CD8-positive, alpha-beta memory T cell (primary cell): ENCODE results near the gene PLPPR1. TPM values are rescaled to one million over a fixed set of nuclear protein-coding genes. Genes with fewer than 3 reads are reported as not detected.

Experiments used
- CTCF ChIA-PET: fragments of 350-600 bp; sonication (Branson Sonifier 250); formaldehyde crosslinking; loops from one replicate; lab custom pipeline; 2021; ENCODE audit warnings: antibody characterized with exemption; lab: Charles Lee
- POLR2A ChIA-PET: fragments of 350-600 bp; sonication (Branson Sonifier 250); formaldehyde crosslinking; loops from one replicate; lab custom pipeline; 2021; ENCODE audit warnings: antibody characterized with exemption; lab: Charles Lee
- DNase-seq, 5 donors: peaks; one replicate each; pipeline versions ENCODE4 v3.0.0 to v3.0.0-alpha.2; 2020 to 2022; ENCODE audit warnings: mixed read lengths in 1 of 5
- H3K27ac ChIP-seq: one replicate; pipeline ENCODE4 v1.7.0; 2013; ENCODE audit warnings: low read depth, mild to moderate bottlenecking, low read length, moderate library complexity
- H3K27me3 ChIP-seq: 2 replicates; pipeline ENCODE4 v1.7.0; 2013; ENCODE audit warnings: low read length, mild to moderate bottlenecking; ENCODE audit not compliant: insufficient read depth, poor library complexity, severe bottlenecking
- H3K36me3 ChIP-seq: 2 replicates; pipeline ENCODE4 v1.7.0; 2013; ENCODE audit warnings: mild to moderate bottlenecking, low read length, moderate library complexity; ENCODE audit not compliant: insufficient read depth
- H3K4me1 ChIP-seq: 2 replicates; pipeline ENCODE4 v1.7.0; 2013; ENCODE audit warnings: mild to moderate bottlenecking, low read length, moderate library complexity; ENCODE audit not compliant: insufficient read depth
- H3K4me3 ChIP-seq: 2 replicates; pipeline ENCODE4 v1.7.0; 2013; ENCODE audit warnings: mild to moderate bottlenecking, low read length
- H3K9me3 ChIP-seq: 2 replicates; pipeline ENCODE4 v1.7.0; 2013; ENCODE audit warnings: mild to moderate bottlenecking, low read length
- H3K27ac Mint-ChIP-seq, 8 donors: one replicate each; pipeline ENCODE4 v1.8.0; 2020 to 2021; ENCODE audit warnings: mixed read lengths in 8 of 8, mild to moderate bottlenecking in 6 of 8, inconsistent platforms in 3 of 8, moderate library complexity in 3 of 8
- H3K27me3 Mint-ChIP-seq, 2 donors: one replicate each; pipeline ENCODE4 v1.8.0; 2020 to 2021; ENCODE audit warnings: mixed read lengths in 2 of 2, mild to moderate bottlenecking in 1 of 2, moderate library complexity in 1 of 2
- H3K36me3 Mint-ChIP-seq, 3 donors: one replicate each; pipeline ENCODE4 v1.8.0; 2020 to 2021; ENCODE audit warnings: mixed read lengths in 3 of 3, inconsistent platforms in 1 of 3, mild to moderate bottlenecking in 1 of 3
- H3K4me1 Mint-ChIP-seq, 3 donors: one replicate each; pipeline ENCODE4 v1.8.0; 2020 to 2021; ENCODE audit warnings: mixed read lengths in 3 of 3, inconsistent platforms in 1 of 3, mild to moderate bottlenecking in 1 of 3
- H3K4me3 Mint-ChIP-seq, 7 donors: one replicate each; pipeline ENCODE4 v1.8.0; 2020 to 2021; ENCODE audit warnings: mixed read lengths in 7 of 7, mild to moderate bottlenecking in 6 of 7, moderate library complexity in 4 of 7, inconsistent platforms in 2 of 7
- H3K9me3 Mint-ChIP-seq, 5 donors: one replicate each; pipeline ENCODE4 v1.8.0; 2020 to 2022; ENCODE audit warnings: mixed read lengths in 5 of 5, mild to moderate bottlenecking in 3 of 5, moderate library complexity in 2 of 5, inconsistent platforms in 1 of 5
- polyA plus RNA-seq: library from polyadenylated mRNA; unstranded; fragments of 300-500 nt; fragmentation: Illumina TruSeq; gene quantifications from one replicate; pipeline ENCODE4 v1.2.3, GENCODE V29; 2021
- total RNA-seq, 2 experiments: library from RNA; stranded (reverse); gene quantifications; one replicate each; pipeline ENCODE4 v1.2.3, GENCODE V29; 2021

Gene PLPPR1
- total and polyA plus RNA-seq, 3 experiments from 2014 or later = not detected

DNA sequence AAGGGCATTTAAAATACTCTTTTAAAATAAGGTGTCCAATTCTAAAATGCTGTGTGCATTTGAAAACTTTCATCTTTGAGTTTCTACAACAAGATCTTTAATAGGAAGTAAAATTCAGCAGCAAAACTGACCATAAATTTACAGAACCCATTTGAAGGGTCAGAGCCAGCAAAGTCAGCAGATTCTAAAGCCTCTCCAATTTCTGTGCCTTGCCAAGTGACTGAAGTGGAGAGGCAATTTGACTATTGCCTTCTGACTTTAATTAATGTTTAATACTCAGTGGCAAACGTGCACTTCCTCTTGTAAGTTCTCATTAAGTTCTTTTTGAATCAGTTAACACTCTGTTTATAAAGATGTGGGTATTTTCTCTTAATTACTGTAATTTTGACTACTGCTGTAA, 201.1 kb downstream of the PLPPR1 start:
- Mint-ChIP-seq H3K4me1 (no peaks in the 10 kb centered on the region), H3K36me3 (no peaks in the 10 kb centered on the region), H3K9me3 (peaks cover 0 to 3% (median 0%) of the 10 kb centered on the region in 5 donors), H3K4me3 (no peak overlapping the region), H3K27ac (no peak overlapping the region), H3K27me3 (no peaks in the 10 kb centered on the region)
- Histone ChIP-seq H3K4me1 (no peaks in the 10 kb centered on the region), H3K36me3 (no peaks in the 10 kb centered on the region), H3K4me3 (no peak overlapping the region), H3K27me3 (no peaks in the 10 kb centered on the region), H3K9me3 (no peaks in the 10 kb centered on the region), H3K27ac (no peak overlapping the region)
- ChIA-PET POLR2A (no interaction called here), CTCF (no interaction called here)
- no peak for DNase-seq

DNA sequence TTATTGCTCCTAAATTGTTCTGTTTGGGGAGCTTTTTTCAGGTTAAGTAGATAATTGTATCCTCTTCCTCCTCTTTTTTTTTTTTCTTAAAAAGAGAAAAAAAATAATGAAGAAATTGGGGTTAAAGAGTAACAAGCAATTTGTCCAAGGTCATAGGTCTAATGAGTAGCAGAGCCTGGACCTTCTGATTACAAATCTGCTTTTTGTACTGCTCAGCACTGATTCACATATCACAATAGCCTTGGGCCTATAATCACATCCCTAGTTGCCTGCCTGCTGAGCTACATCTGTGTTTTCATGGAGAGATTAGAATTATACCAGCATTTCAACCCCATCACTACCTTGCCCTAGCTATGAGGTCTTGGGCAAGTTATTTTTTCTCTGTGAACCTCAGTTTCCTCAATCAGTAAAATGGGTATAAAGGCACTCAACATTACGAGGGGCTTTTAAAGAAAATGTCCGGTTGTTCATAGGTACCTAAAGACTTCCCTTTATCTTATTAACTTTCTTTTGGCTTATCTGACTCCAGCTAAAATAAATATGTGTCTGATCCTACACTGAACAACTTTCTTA, 204.0 kb downstream of the PLPPR1 start:
- no peak overlapping the region for H3K27ac Mint-ChIP-seq
- no peaks in the 10 kb centered on the region for H3K36me3 Mint-ChIP-seq
- H3K4me1 ChIP-seq = no peaks in the 10 kb centered on the region
- H3K36me3 ChIP-seq = no peaks in the 10 kb centered on the region
- H3K4me1 Mint-ChIP-seq = no peaks in the 10 kb centered on the region
- H3K4me3 ChIP-seq = no peak overlapping the region
- ChIA-PET POLR2A (no interaction called here), CTCF (no interaction called here)
- no peak for DNase-seq
- no peaks in the 10 kb centered on the region for H3K9me3 ChIP-seq
- no peaks in the 10 kb centered on the region for H3K27me3 ChIP-seq
- no peak overlapping the region for H3K4me3 Mint-ChIP-seq
- peaks cover 0 to 5% (median 0%) of the 10 kb centered on the region in 5 donors for H3K9me3 Mint-ChIP-seq
- H3K27ac ChIP-seq = no peak overlapping the region
- no peaks in the 10 kb centered on the region for H3K27me3 Mint-ChIP-seq

DNA sequence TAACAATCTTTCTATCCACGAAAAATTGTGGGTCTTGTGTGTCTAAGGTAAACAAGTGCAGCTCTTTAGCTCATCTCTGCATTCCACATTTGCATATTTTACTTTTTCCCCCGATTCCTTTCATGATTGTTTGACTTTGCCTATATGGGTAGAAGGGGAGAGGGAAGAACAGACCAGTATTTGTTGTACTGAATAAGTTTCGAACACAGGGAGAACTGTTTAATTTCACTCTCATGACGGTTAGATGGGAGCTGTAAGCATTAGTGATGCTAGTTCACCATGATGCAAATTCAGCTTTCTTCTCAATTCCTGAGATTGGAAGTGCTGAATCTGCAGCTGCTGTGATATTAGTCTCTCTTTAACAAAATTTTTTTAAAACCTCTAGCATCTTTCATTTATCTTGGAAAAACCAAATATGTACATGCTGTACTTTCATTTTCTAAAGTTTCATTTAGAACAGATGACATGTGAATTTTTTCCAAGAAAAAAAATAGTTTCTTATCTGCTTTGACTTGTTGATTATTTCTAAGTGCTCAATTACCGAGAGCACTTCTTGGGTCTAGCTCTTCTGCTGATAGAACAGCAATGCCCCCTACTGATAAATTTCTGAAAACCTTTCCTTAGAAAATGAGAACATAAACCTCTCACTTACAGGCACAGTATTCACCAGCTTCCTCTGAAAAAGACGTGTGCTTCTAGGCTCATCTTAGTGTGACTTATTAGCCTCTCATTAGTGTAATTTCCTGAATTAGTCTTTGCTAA, 206.8 kb downstream of the PLPPR1 start:
- CTCF ChIA-PET = no interaction called here

DNA sequence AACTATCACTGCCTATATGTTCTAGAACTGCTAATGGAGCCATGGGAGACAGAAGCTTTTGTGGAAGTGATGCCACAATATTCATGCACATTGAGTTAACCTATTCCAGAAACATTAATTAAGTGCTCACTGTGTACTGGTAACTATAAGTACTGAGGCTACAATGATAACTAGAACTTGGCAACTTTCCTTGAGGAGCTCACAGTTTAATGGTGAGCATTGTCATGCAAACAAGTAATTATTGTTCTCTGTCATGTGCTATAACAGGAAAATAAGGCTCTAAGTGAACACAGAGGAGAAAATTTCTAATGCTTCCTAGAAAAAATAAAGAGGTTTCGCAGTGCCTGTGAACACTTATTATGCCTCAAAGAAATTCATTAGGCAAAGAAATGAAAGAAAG, 214.1 kb downstream of the PLPPR1 start:
- Histone ChIP-seq H3K27me3 (no peaks in the 10 kb centered on the region), H3K4me3 (no peak overlapping the region), H3K36me3 (no peaks in the 10 kb centered on the region), H3K9me3 (no peaks in the 10 kb centered on the region), H3K27ac (no peak overlapping the region), H3K4me1 (no peaks in the 10 kb centered on the region)
- no peak for DNase-seq
- Mint-ChIP-seq H3K27ac (no peak overlapping the region), H3K36me3 (no peaks in the 10 kb centered on the region), H3K4me1 (no peaks in the 10 kb centered on the region), H3K4me3 (no peak overlapping the region), H3K9me3 (peaks cover 0 to 1% (median 0%) of the 10 kb centered on the region in 5 donors), H3K27me3 (no peaks in the 10 kb centered on the region)
- ChIA-PET CTCF (no interaction called here), POLR2A (no interaction called here)

More for the DNA sequence above, 206.8 kb downstream of the PLPPR1 start:
- DNase-seq = no peak
- Mint-ChIP-seq H3K9me3 (peaks cover 0 to 2% (median 0%) of the 10 kb centered on the region in 5 donors), H3K27ac (no peak overlapping the region), H3K4me3 (no peak overlapping the region), H3K4me1 (no peaks in the 10 kb centered on the region), H3K27me3 (no peaks in the 10 kb centered on the region), H3K36me3 (no peaks in the 10 kb centered on the region)
- no peaks in the 10 kb centered on the region for H3K9me3 ChIP-seq
- no peaks in the 10 kb centered on the region for H3K27me3 ChIP-seq
- H3K4me1 ChIP-seq = no peaks in the 10 kb centered on the region
- H3K27ac ChIP-seq = no peak overlapping the region
- POLR2A ChIA-PET = no interaction called here
- H3K4me3 ChIP-seq = no peak overlapping the region
- no peaks in the 10 kb centered on the region for H3K36me3 ChIP-seq

DNA sequence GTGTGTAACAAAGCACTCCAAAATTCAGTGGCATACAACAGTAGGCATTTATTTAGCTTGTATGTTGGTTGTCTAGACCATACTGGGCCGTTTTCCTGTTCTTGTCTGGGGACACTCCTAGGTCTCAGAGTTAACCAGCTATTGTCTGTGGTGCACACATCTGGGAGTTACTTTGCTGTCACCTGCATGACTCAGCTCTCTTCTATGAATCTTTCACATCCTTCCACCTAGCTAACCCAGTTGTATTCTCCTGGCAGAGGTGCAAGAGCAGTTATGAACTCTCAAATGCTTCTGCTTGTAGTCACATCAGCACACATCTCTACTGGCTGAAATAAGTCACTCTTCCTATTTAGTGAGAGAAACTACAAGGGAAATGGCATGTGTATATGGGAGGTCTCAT, 218.2 kb downstream of the PLPPR1 start:
- H3K27me3 Mint-ChIP-seq = no peaks in the 10 kb centered on the region
- Histone ChIP-seq H3K4me3 (no peak overlapping the region), H3K36me3 (no peaks in the 10 kb centered on the region), H3K9me3 (no peaks in the 10 kb centered on the region), H3K27me3 (no peaks in the 10 kb centered on the region), H3K27ac (no peak overlapping the region), H3K4me1 (no peaks in the 10 kb centered on the region)
- no peaks in the 10 kb centered on the region for H3K36me3 Mint-ChIP-seq
- H3K9me3 Mint-ChIP-seq = peaks cover 0 to 1% (median 0%) of the 10 kb centered on the region in 5 donors
- ChIA-PET POLR2A (no interaction called here), CTCF (no interaction called here)
- H3K27ac Mint-ChIP-seq = no peak overlapping the region
- no peaks in the 10 kb centered on the region for H3K4me1 Mint-ChIP-seq
- no peak for DNase-seq
- H3K4me3 Mint-ChIP-seq = no peak overlapping the region

DNA sequence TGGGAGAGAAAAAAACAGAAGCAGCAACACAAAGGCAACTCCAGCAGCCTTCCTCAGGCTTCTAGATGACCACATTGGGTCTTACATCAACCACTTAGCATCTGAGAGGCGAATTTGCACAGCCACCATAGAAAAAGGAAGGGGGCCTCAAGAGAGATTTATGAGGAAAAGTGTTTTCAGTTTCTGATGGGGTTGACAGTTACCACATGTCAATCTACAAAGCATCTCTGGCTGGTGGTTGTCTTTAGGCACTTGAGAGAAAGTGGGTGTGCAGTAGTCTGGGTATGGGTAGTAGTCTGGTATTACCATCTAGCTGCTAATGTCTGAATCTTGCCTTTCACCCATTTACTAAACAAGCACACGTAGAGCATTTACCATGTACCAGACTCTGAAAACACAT, 218.8 kb downstream of the PLPPR1 start:
- H3K9me3 ChIP-seq = no peaks in the 10 kb centered on the region
- H3K27ac Mint-ChIP-seq = no peak overlapping the region
- DNase-seq = no peak
- peaks cover 0 to 1% (median 0%) of the 10 kb centered on the region in 5 donors for H3K9me3 Mint-ChIP-seq
- no peak overlapping the region for H3K27ac ChIP-seq
- no peak overlapping the region for H3K4me3 ChIP-seq
- no peaks in the 10 kb centered on the region for H3K4me1 ChIP-seq
- no peaks in the 10 kb centered on the region for H3K27me3 ChIP-seq
- H3K36me3 ChIP-seq = no peaks in the 10 kb centered on the region
- CTCF ChIA-PET = no interaction called here
- H3K36me3 Mint-ChIP-seq = no peaks in the 10 kb centered on the region
- H3K27me3 Mint-ChIP-seq = no peaks in the 10 kb centered on the region
- H3K4me3 Mint-ChIP-seq = no peak overlapping the region
- H3K4me1 Mint-ChIP-seq = no peaks in the 10 kb centered on the region
- POLR2A ChIA-PET = no interaction called here

DNA sequence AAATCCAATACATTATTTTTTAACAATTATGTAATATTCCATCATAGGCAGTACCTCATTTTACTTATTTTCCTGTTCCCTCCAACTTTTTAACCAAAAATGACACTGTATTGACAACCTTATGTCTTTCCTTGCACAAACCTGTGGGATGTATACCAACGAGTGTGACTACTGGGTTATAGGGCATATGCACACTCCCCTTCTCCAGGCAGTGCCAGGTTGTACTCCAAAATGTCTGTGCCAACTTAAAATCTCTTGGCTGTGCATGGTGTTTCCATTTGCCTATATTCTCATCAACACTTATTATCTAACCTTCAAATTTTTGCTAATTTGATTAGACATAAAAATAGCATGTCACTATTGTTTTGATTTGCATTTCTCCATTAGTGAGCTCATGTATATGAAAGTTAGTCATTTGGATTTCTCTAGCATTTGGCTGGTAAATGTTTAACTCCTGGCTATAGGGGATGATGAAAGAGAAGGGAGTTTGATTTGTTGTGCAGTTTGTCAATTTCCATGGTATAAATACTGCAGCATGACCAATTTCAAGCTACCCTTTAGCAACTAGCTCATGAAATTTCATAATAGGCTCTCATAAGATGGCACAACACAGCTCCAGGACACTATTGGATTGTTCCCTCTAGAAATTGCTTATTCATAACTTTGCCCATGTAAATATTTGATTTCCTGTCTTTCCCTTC, 226.4 kb downstream of the PLPPR1 start:
- Histone ChIP-seq H3K27ac (no peak overlapping the region), H3K4me1 (no peaks in the 10 kb centered on the region), H3K27me3 (no peaks in the 10 kb centered on the region), H3K4me3 (no peak overlapping the region), H3K9me3 (no peaks in the 10 kb centered on the region), H3K36me3 (no peaks in the 10 kb centered on the region)
- ChIA-PET POLR2A (no interaction called here), CTCF (no interaction called here)
- no peak for DNase-seq
- no peak overlapping the region for H3K4me3 Mint-ChIP-seq
- no peaks in the 10 kb centered on the region for H3K36me3 Mint-ChIP-seq
- no peaks in the 10 kb centered on the region for H3K4me1 Mint-ChIP-seq
- H3K27ac Mint-ChIP-seq = no peak overlapping the region
- H3K27me3 Mint-ChIP-seq = no peaks in the 10 kb centered on the region
- peaks cover 0 to 3% (median 0%) of the 10 kb centered on the region in 5 donors for H3K9me3 Mint-ChIP-seq

DNA sequence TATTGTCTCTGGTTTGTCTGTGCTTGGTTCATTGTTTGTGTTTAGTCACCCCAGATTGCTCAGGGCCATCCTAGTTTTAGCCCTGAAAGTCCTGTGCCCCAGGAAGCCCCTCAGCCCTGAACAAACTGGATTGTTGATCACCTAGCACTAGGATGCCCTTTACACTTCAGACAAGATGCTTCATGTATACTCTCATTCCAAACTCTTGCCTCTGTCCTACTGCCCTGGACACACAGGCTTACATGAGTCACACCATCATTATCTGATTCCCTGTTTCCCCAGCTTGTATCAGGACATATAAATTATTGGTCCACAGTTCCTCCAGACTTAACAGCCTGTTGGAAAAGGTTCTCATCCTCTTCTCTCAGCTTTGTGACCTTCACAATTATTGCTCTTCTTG, 236.2 kb downstream of the PLPPR1 start:
- Mint-ChIP-seq H3K4me3 (no peak overlapping the region), H3K27ac (no peak overlapping the region), H3K36me3 (no peaks in the 10 kb centered on the region), H3K27me3 (peaks cover 0 to 5% of the 10 kb centered on the region in 2 donors), H3K4me1 (no peaks in the 10 kb centered on the region), H3K9me3 (peaks cover 0 to 5% (median 2%) of the 10 kb centered on the region in 5 donors)
- Histone ChIP-seq H3K9me3 (no peaks in the 10 kb centered on the region), H3K36me3 (no peaks in the 10 kb centered on the region), H3K4me3 (no peak overlapping the region), H3K4me1 (no peaks in the 10 kb centered on the region), H3K27ac (no peak overlapping the region), H3K27me3 (no peaks in the 10 kb centered on the region)
- CTCF ChIA-PET = no interaction called here
- no peak for DNase-seq
- POLR2A ChIA-PET = no interaction called here
